SK-N-SH (cell line): ENCODE data around the gene PODNL1. TPM values are rescaled to one million over a fixed set of nuclear protein-coding genes. Genes with fewer than 3 reads are reported as not detected.
A peak's percentile ranks its signal among the peaks of the same experiment; 100 is the strongest.

Experiments used
- CTCF ChIA-PET: fragments of 300-600, 350-600 bp; formaldehyde crosslinking; extraction: SDS; loops from one replicate; lab custom pipeline; 2021; lab: Yijun Ruan, JAX
- POLR2A ChIA-PET: fragments of 350-600 bp; sonication (Branson Sonifier 250); formaldehyde crosslinking; extraction: SDS; loops from one replicate; lab custom pipeline; 2020; ENCODE audit warnings: antibody characterized with exemption, inconsistent platforms; lab: Yijun Ruan, JAX
- DNase-seq: peaks from one replicate; pipeline ENCODE4 v3.0.0; 2012
- H2AFZ ChIP-seq: fragments of 200-600 bp; sonication (generic); 2 replicates; pipeline ENCODE4 v1.8.1; 2016; ENCODE audit warnings: antibody characterized with exemption, mild to moderate bottlenecking, low read depth
- H3F3A ChIP-seq: fragments of 200-600 bp; sonication (generic); replicated peaks from 2 replicates; pipeline ENCODE3; 2016; ENCODE audit warnings: antibody characterized with exemption, mild to moderate bottlenecking; ENCODE audit not compliant: insufficient read depth
- H3K27ac ChIP-seq, 2 experiments: fragments of 200-500 bp in 1 of 2; fragments of 200-600 bp in 1 of 2; sonication (Bioruptor generic) in 1 of 2; sonication (generic), shearing (Covaris generic) in 1 of 2; 2 replicates each; pipeline versions ENCODE4 v1.5.1 to v1.6.1; 2014 to 2016; ENCODE audit warnings: low read depth in 2 of 2, inconsistent platforms in 1 of 2, low read length in 1 of 2, mild to moderate bottlenecking in 1 of 2, mixed read lengths in 1 of 2
- H3K27me3 ChIP-seq: fragments of 200-600 bp; sonication (generic), shearing (Covaris generic); 2 replicates; pipeline ENCODE4 v1.6.1; 2016; ENCODE audit warnings: mixed run types; ENCODE audit not compliant: insufficient read depth
- H3K36me3 ChIP-seq, 2 experiments: fragments of 200-500 bp in 1 of 2; fragments of 200-600 bp in 1 of 2; sonication (Bioruptor generic) in 1 of 2; sonication (generic) in 1 of 2; replicated peaks in 1 of 2; 2 replicates each; pipeline versions ENCODE3 to v1.5.1; 2014 to 2016; ENCODE audit warnings: low read length in 1 of 2, mild to moderate bottlenecking in 1 of 2; ENCODE audit not compliant: insufficient read depth in 2 of 2, control insufficient read depth in 1 of 2
- H3K4me1 ChIP-seq, 2 experiments: fragments of 200-500 bp in 1 of 2; fragments of 200-600 bp in 1 of 2; sonication (Bioruptor generic) in 1 of 2; sonication (generic), shearing (Covaris generic) in 1 of 2; 2 replicates each; pipeline versions ENCODE4 v1.5.1 to v1.6.1; 2014 to 2016; ENCODE audit warnings: low read depth in 1 of 2, low read length in 1 of 2, mixed run types in 1 of 2; ENCODE audit not compliant: insufficient read depth in 2 of 2, control insufficient read depth in 1 of 2
- H3K4me2 ChIP-seq: fragments of 200-600 bp; sonication (generic), shearing (Covaris generic); 2 replicates; pipeline ENCODE4 v1.6.1; 2017; ENCODE audit warnings: mixed run types
- H3K4me3 ChIP-seq, 2 experiments: fragments of 200-500 bp in 1 of 2; fragments of 200-600 bp in 1 of 2; sonication (Bioruptor generic) in 1 of 2; sonication (generic), shearing (Covaris generic) in 1 of 2; 2 replicates each; pipeline versions ENCODE4 v1.5.1 to v1.8.1; 2014 to 2016; ENCODE audit warnings: low read depth in 2 of 2, inconsistent platforms in 1 of 2, low read length in 1 of 2, mild to moderate bottlenecking in 1 of 2, mixed read lengths in 1 of 2, moderate library complexity in 1 of 2
- H3K79me2 ChIP-seq: fragments of 200-600 bp; sonication (generic); 2 replicates; pipeline ENCODE4 v1.8.1; 2017; ENCODE audit warnings: mild to moderate bottlenecking; ENCODE audit not compliant: insufficient read depth
- H3K9ac ChIP-seq: fragments of 200-600 bp; sonication (generic); 2 replicates; pipeline ENCODE4 v1.6.1; 2017; ENCODE audit warnings: mixed run types
- H3K9me2 ChIP-seq: fragments of 200-600 bp; sonication (generic); 2 replicates; pipeline ENCODE4 v1.6.1; 2017; ENCODE audit warnings: mixed run types
- H3K9me3 ChIP-seq: fragments of 200-600 bp; sonication (generic); 2 replicates; pipeline ENCODE4 v1.6.1; 2017; ENCODE audit warnings: mixed run types, mild to moderate bottlenecking, moderate library complexity
- H4K20me1 ChIP-seq: fragments of 200-600 bp; sonication (generic); 2 replicates; pipeline ENCODE4 v1.6.1; 2017; ENCODE audit warnings: mild to moderate bottlenecking, mixed run types; ENCODE audit not compliant: insufficient read depth
- CHD2 ChIP-seq: fragments of 150-350 bp; IDR thresholded peaks from 2 replicates; pipeline ENCODE4 v1.6.1; 2018; ENCODE audit warnings: low read length; ENCODE audit not compliant: partially characterized antibody
- ELF1 ChIP-seq: IDR thresholded peaks from 2 replicates; pipeline ENCODE4 v1.4.0; 2012
- EZH2phosphoT487 ChIP-seq: fragments of 200-600 bp; sonication (generic); IDR thresholded peaks from 2 replicates; pipeline ENCODE4 v1.6.1; 2017; ENCODE audit warnings: low read depth, mixed run types, mild to moderate bottlenecking, antibody characterized with exemption, moderate library complexity, borderline replicate concordance
- FOSL2 ChIP-seq: IDR thresholded peaks from 2 replicates; pipeline ENCODE4 v1.4.0; 2012; ENCODE audit warnings: low read depth, mild to moderate bottlenecking, moderate library complexity, borderline replicate concordance
- FOXM1 ChIP-seq: IDR thresholded peaks from 2 replicates; pipeline ENCODE4 v1.4.0; 2012; ENCODE audit warnings: low read depth, mild to moderate bottlenecking
- GABPA ChIP-seq: IDR thresholded peaks from 2 replicates; pipeline ENCODE4 v1.4.0; 2012; ENCODE audit warnings: low read depth, mild to moderate bottlenecking
- JUND ChIP-seq: IDR thresholded peaks from 2 replicates; pipeline ENCODE4 v1.4.0; 2012
- MXI1 ChIP-seq: IDR thresholded peaks from 2 replicates; pipeline ENCODE4 v1.6.1; 2012; ENCODE audit warnings: mild to moderate bottlenecking, low read depth, low read length, improper control_type of control experiment
- NRF1 ChIP-seq: IDR thresholded peaks from 2 replicates; pipeline ENCODE4 v1.6.1; 2012; ENCODE audit warnings: low read depth, mild to moderate bottlenecking, low read length
- RAD21 ChIP-seq: IDR thresholded peaks from 2 replicates; pipeline ENCODE4 v1.6.1; 2012; ENCODE audit warnings: mild to moderate bottlenecking, low read length
- RCOR1 ChIP-seq: fragments of 150-350 bp; IDR thresholded peaks from 2 replicates; pipeline ENCODE4 v1.6.1; 2017; ENCODE audit warnings: antibody characterized with exemption, low read length
- RFX5 ChIP-seq: IDR thresholded peaks from 2 replicates; pipeline ENCODE4 v1.6.1; 2012; ENCODE audit warnings: mild to moderate bottlenecking, improper control_type of control experiment, low read length
- RXRA ChIP-seq: IDR thresholded peaks from 2 replicates; pipeline ENCODE4 v1.4.0; 2012; ENCODE audit warnings: low read depth, mild to moderate bottlenecking, borderline replicate concordance
- SMC3 ChIP-seq: IDR thresholded peaks from 2 replicates; pipeline ENCODE4 v1.6.1; 2012; ENCODE audit warnings: low read depth, low read length, improper control_type of control experiment
- TCF12 ChIP-seq: IDR thresholded peaks from 2 replicates; pipeline ENCODE4 v1.4.0; 2012
- YY1 ChIP-seq: IDR thresholded peaks from 2 replicates; pipeline ENCODE4 v1.4.0; 2012; ENCODE audit warnings: low read depth, mild to moderate bottlenecking
- WGBS: methylation state at CpG from one replicate; pipeline ENCODE4 v1.1.6; 2017; ENCODE audit warnings: low lambda C conversion rate; 5-methylcytosine and 5-hydroxymethylcytosine counted together
- polyA plus RNA-seq, 3 experiments: library from polyadenylated mRNA; depleted of rRNA; stranded (reverse); fragments of >200 nt; gene quantifications; 2 replicates each; pipeline ENCODE4 v1.2.3, GENCODE V29; 2012
- TF ChIP-seq, protein P1 (sequence below): fragments of 150-350 bp; IDR thresholded peaks from 2 replicates; pipeline ENCODE4 v1.6.1; 2016; ENCODE audit warnings: mild to moderate bottlenecking, low read depth, low read length
- TF ChIP-seq, protein P2 (sequence below): IDR thresholded peaks from 2 replicates; pipeline ENCODE4 v1.4.0; 2012; ENCODE audit warnings: low read depth, borderline replicate concordance
- TF ChIP-seq, protein P3 (sequence below): IDR thresholded peaks from 2 replicates; pipeline ENCODE4; 2012
- TF ChIP-seq, protein P4 (sequence below): IDR thresholded peaks from 2 replicates; pipeline ENCODE4 v1.4.0; 2012; ENCODE audit warnings: low read depth
- TF ChIP-seq, protein P5 (sequence below): IDR thresholded peaks from 2 replicates; pipeline ENCODE4 v1.6.1; 2012; ENCODE audit warnings: mild to moderate bottlenecking, low read depth, low read length, moderate library complexity
- TF ChIP-seq, protein P6 (sequence below): IDR thresholded peaks from 2 replicates; pipeline ENCODE4 v1.4.0; 2012; ENCODE audit warnings: low read depth, borderline replicate concordance
- TF ChIP-seq, protein P7 (sequence below): fragments of 150-350 bp; IDR thresholded peaks from 2 replicates; pipeline ENCODE4 v1.6.1; 2017; ENCODE audit warnings: antibody characterized with exemption, low read length, low read depth, borderline replicate concordance

PODNL1 gene
- polyA plus RNA-seq, 1 of the 3 experiments (the other 2 are of a cell fraction): 7.5 TPM

DNA sequence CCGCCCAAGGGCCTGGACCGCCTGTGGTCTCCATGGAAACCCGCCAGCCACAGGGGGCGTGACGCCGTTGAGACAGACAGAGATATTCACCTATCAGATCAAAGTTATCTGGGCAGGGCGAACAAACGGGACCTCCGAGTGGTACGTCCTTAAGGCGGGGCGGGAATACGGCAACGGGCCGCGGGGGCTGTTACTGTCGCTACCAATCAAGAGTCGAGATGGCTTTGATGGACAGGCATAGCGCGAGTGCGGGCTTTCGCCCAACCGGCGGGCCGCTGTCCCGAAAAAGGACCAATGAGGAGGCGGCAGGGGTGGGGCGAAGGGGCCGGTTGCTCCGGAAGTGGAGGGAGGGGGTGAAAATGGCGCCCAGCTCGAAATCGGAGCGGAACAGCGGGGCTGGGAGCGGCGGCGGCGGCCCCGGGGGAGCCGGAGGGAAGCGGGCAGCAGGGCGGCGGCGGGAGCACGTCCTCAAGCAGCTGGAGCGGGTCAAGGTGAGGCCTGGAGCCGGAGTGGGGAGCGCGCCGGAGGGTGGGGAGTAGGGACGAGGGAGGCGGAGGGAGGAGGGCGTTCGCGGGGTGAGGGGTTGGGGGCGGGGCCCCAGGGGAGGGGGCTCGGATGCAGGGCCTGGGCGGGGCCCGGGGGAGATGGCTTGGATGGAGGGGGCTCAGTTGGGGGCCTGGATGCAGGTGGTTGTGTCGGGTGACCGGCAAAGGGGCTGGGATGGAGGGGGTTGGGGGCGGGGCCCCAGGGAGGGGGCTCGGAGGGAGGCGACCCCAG is 14.1 kb upstream of the PODNL1 start, which contains the start of gene DCAF15:
TSS of gene DCAF15 (plus strand) at position 356 of the 777 bp plus-strand sequence. CDS start at position 360, 4 bp downstream.
- H3K27ac ChIP-seq: peak within 1 kb of the TSS; percentile 54 to 86
- peak within 1 kb of the TSS; percentile 81 for H2AFZ ChIP-seq
- no peaks in the 10 kb centered on the region for H3K27me3 ChIP-seq
- peak within 1 kb of the TSS; percentile 61 to 93 for H3K4me3 ChIP-seq
- no peaks in the 10 kb centered on the region for H3F3A ChIP-seq
- H3K9ac ChIP-seq: peak within 1 kb of the TSS; percentile 77
- H3K4me1 ChIP-seq: peaks cover 0 to 11% of the 10 kb centered on the region in 2 experiments; a peak in 1 of 4 replicates
- peaks cover 9 to 21% of the 10 kb centered on the region in 2 experiments for H3K36me3 ChIP-seq
- H3K4me2 ChIP-seq: peak within 1 kb of the TSS; percentile 99
- H4K20me1 ChIP-seq: peaks cover 8% of the 10 kb centered on the region; the same call in 1 of the 2 replicates
- DNase-seq: peak; percentile 99
- POLR2A ChIA-PET: interaction anchor here (0.6 to 3.5 kb wide), 6 partner anchors 10 to 128 kb away, joined by 3 to 24 read pairs (median 5); partner anchors contain the start of gene PODNL1
- WGBS: 1% methylated on average over 44 of the region's 65 CpGs
- CTCF ChIA-PET: interaction anchor here (0.6 to 5.1 kb wide), 15 partner anchors 14 to 1195 kb away, joined by 3 to 19 read pairs (median 5); partner anchors contain the start of genes IL27RA, MISP3 and PODNL1
- H3K9me3 ChIP-seq: no peaks in the 10 kb centered on the region
- H3K9me2 ChIP-seq: no peaks in the 10 kb centered on the region
- peaks cover 35% of the 10 kb centered on the region for H3K79me2 ChIP-seq
- TF ChIP-seq CHD2: peak; percentile 95
- TF ChIP-seq, protein P1, sequence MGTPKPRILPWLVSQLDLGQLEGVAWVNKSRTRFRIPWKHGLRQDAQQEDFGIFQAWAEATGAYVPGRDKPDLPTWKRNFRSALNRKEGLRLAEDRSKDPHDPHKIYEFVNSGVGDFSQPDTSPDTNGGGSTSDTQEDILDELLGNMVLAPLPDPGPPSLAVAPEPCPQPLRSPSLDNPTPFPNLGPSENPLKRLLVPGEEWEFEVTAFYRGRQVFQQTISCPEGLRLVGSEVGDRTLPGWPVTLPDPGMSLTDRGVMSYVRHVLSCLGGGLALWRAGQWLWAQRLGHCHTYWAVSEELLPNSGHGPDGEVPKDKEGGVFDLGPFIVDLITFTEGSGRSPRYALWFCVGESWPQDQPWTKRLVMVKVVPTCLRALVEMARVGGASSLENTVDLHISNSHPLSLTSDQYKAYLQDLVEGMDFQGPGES: no peak; the same call in none of the 2 replicates
- no peak for TF ChIP-seq RXRA
- no peak for TF ChIP-seq SMC3
- TF ChIP-seq RAD21: no peak
- TF ChIP-seq, protein P2, sequence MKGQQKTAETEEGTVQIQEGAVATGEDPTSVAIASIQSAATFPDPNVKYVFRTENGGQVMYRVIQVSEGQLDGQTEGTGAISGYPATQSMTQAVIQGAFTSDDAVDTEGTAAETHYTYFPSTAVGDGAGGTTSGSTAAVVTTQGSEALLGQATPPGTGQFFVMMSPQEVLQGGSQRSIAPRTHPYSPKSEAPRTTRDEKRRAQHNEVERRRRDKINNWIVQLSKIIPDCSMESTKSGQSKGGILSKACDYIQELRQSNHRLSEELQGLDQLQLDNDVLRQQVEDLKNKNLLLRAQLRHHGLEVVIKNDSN: no peak
- no peak for TF ChIP-seq JUND
- TF ChIP-seq, protein P3, sequence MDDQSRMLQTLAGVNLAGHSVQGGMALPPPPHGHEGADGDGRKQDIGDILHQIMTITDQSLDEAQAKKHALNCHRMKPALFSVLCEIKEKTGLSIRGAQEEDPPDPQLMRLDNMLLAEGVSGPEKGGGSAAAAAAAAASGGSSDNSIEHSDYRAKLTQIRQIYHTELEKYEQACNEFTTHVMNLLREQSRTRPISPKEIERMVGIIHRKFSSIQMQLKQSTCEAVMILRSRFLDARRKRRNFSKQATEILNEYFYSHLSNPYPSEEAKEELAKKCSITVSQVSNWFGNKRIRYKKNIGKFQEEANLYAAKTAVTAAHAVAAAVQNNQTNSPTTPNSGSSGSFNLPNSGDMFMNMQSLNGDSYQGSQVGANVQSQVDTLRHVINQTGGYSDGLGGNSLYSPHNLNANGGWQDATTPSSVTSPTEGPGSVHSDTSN: peak; percentile 99
- TF ChIP-seq, protein P4, sequence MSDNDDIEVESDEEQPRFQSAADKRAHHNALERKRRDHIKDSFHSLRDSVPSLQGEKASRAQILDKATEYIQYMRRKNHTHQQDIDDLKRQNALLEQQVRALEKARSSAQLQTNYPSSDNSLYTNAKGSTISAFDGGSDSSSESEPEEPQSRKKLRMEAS: no peak; the same call in 1 of the 2 replicates
- TF ChIP-seq EZH2phosphoT487: no peak
- 0 out of 2 replicates have a peak, but pooled peaks have one; percentile 35 for TF ChIP-seq MXI1
- peak; percentile 65 for TF ChIP-seq ELF1
- TF ChIP-seq, protein P5, sequence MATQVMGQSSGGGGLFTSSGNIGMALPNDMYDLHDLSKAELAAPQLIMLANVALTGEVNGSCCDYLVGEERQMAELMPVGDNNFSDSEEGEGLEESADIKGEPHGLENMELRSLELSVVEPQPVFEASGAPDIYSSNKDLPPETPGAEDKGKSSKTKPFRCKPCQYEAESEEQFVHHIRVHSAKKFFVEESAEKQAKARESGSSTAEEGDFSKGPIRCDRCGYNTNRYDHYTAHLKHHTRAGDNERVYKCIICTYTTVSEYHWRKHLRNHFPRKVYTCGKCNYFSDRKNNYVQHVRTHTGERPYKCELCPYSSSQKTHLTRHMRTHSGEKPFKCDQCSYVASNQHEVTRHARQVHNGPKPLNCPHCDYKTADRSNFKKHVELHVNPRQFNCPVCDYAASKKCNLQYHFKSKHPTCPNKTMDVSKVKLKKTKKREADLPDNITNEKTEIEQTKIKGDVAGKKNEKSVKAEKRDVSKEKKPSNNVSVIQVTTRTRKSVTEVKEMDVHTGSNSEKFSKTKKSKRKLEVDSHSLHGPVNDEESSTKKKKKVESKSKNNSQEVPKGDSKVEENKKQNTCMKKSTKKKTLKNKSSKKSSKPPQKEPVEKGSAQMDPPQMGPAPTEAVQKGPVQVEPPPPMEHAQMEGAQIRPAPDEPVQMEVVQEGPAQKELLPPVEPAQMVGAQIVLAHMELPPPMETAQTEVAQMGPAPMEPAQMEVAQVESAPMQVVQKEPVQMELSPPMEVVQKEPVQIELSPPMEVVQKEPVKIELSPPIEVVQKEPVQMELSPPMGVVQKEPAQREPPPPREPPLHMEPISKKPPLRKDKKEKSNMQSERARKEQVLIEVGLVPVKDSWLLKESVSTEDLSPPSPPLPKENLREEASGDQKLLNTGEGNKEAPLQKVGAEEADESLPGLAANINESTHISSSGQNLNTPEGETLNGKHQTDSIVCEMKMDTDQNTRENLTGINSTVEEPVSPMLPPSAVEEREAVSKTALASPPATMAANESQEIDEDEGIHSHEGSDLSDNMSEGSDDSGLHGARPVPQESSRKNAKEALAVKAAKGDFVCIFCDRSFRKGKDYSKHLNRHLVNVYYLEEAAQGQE: no peak; the same call in 1 of the 2 replicates
- peak; percentile 66; the same call in 1 of the 2 replicates for TF ChIP-seq RFX5
- TF ChIP-seq GABPA: peak; percentile 71
- TF ChIP-seq FOSL2: no peak
- no peak for TF ChIP-seq TCF12
- TF ChIP-seq, protein P6, sequence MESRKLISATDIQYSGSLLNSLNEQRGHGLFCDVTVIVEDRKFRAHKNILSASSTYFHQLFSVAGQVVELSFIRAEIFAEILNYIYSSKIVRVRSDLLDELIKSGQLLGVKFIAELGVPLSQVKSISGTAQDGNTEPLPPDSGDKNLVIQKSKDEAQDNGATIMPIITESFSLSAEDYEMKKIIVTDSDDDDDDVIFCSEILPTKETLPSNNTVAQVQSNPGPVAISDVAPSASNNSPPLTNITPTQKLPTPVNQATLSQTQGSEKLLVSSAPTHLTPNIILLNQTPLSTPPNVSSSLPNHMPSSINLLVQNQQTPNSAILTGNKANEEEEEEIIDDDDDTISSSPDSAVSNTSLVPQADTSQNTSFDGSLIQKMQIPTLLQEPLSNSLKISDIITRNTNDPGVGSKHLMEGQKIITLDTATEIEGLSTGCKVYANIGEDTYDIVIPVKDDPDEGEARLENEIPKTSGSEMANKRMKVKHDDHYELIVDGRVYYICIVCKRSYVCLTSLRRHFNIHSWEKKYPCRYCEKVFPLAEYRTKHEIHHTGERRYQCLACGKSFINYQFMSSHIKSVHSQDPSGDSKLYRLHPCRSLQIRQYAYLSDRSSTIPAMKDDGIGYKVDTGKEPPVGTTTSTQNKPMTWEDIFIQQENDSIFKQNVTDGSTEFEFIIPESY: no peak
- TF ChIP-seq RCOR1: no peak
- TF ChIP-seq YY1: peak; percentile 95
- TF ChIP-seq FOXM1: no peak
- TF ChIP-seq, protein P7, sequence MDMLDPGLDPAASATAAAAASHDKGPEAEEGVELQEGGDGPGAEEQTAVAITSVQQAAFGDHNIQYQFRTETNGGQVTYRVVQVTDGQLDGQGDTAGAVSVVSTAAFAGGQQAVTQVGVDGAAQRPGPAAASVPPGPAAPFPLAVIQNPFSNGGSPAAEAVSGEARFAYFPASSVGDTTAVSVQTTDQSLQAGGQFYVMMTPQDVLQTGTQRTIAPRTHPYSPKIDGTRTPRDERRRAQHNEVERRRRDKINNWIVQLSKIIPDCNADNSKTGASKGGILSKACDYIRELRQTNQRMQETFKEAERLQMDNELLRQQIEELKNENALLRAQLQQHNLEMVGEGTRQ: no peak
- no peak for TF ChIP-seq NRF1
